Fibroblast of gingiva (primary cell): ENCODE results near the gene BEAN1.

ENCODE experiments used
- DNase-seq: peaks from one replicate; pipeline ENCODE4 v3.0.0-alpha.2; 2011; ENCODE audit warnings: low read depth

BEAN1 gene, protein sequence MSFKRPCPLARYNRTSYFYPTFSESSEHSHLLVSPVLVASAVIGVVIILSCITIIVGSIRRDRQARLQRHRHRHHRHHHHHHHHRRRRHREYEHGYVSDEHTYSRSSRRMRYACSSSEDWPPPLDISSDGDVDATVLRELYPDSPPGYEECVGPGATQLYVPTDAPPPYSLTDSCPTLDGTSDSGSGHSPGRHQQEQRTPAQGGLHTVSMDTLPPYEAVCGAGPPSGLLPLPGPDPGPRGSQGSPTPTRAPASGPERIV

DNA sequence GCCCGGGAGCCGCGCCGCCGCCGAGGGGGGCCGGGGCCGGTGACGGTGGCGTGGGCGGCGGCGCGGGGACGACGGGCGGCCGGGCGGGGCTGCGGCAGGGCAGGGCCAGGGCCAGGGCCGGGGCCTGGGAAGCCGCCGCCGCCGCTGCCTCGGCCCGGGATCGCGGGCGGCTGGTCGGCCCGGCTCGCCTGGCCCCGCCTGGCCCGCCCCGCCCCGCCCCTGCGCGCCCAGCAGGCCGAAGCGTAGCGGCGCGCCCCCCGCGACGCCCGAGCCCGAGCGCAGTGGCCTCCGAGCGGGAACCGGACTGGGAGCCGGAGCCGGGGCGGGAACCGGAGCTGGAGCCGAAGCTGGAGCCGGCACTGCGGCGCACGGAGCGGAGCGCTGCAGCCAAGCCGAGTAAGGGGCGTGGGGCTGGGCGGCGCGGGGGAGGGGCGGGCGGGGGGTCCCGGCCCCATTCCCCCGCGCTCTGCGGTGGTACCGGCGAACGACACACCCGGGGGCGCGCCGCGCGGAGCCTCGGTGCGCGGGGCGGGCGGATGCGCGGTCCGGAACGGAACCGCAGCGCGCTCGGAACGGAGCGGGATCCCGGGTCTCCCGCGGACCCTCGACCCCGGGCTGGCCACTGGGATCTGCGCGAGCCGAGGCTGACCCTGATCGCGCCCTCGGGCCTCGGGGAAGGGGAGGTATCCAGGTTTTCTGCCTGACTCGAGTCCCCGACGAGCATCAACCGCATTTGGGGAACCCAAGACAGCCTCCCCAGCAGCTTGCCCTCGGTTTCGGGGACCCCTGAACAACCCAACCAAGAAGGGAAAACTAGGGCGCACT is at the start of gene BEAN1:
Gene BEAN1, plus strand, starts transcription at position 260 of the 825 bp plus-strand sequence. CDS start 10,382 bp downstream, outside the sequence.
- DNase-seq: no peak

DNA sequence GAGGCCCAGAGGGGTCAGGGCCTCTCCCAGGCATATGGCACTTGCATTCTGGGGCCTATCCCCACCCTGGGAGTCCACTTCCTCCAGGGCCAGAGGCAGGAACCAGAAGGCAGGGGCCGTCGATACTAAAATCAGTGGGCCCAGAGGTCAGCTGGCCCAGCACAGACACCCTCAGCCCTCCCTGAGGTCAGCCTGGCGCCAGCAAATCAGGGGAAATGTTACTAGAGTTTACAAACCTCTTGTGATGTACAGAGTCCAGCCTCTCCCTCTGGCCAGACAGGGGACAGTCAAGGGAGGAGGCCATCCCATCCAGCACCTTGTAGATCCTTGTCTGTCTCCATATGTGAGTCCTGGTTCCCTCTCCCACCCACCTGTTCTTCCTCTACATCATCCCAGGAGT is 49.8 kb upstream of the BEAN1 start:
- no peak for DNase-seq

DNA sequence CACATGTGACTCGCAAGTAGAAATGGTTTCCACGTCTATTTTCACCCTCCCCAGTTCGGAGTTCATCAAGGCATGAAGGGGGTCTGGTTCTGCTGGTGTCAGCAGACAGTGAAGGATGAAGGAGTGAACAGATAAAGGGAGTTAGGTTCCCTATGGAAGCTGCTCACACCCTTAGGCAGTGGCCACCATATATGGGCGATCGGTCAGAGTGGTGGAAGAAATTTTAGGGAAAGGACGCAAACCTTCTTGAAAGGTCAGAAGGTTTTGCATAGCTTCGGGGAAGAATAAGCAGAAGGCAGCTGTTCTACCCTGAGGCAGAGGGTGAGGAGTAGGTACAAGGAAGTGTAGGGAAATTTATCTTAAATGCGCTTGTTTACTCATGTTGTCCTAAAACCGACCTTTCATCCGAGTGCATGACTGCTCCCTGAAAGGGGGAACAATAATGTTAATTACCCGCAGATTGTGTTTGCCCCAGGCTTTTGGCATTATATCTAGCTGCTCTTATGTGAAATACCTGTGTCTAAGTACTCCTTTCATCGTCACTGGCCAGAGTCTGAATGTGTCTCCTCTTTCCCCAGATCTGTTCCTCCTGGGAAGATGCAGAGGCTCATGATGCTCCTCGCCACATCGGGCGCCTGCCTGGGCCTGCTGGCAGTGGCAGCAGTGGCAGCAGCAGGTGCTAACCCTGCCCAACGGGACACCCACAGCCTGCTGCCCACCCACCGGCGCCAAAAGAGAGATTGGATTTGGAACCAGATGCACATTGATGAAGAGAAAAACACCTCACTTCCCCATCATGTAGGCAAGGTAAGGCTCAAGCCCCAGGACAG is 48.1 kb upstream of the BEAN1 start:
- no peak for DNase-seq

DNA sequence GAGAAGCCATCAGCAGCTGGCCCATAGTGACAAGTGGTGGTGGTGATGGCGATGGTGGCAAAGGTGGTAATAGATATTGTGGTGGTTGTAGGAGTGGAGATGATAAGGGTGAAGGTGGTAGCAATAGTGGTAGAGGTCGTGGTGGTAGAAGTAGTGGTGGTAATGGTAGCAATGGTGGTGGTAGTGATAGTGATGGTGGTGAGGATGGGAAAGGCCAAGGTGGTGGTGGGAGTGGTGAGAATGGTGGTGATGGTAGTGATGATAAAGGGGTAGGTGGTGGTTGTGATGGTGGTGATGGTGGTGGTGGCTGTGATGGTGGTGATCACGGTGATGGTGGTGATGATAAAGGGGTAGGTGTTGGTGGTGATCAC is 47.5 kb upstream of the BEAN1 start:
- no peak for DNase-seq

DNA sequence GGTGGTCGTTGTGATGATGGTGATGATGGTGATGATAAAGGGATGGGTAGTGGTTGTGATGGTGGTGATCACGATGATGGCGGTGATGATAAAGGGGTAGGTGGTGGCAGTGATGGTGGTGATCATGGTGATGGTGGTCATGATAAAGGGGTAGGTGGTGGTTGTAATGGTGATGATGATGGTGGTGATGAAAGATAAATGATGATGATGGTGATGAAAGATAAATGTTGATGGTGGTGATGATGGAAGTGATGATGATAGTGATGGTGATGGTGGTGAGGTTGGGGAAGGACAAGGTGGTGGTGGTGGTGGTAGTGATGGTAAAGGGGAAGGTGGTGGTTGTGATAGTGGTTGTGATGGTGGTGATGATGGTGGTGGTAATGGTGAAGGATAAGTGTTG is 46.7 kb upstream of the BEAN1 start:
- DNase-seq: no peak

DNA sequence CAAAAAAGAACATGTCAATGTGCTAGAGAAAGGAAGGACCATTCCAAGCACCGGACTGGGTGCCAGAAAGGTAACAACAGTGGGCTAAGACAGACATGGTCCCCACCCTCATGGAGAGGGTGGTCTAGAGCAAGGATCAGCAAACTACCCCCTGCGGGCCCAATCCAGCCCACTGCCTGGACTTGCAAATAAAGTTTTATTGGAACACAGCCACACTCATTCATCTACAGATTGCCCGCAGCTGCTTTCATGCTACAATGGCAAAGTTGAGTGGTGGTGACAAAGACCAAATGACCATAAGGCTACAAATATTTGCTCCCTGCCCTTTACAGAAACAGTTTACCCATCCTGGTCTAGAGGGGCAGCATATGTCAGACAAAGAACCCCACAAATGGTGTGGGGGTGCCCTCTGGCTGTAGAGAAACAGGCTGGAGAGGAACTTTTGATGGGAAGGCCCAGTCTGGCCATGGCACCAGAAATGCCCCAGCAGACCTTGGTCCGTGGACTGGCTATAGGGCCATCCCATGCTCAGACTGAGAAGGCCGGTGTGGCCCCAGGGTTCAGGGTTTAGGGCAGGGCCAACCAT is 45.4 kb upstream of the BEAN1 start:
- DNase-seq: no peak

DNA sequence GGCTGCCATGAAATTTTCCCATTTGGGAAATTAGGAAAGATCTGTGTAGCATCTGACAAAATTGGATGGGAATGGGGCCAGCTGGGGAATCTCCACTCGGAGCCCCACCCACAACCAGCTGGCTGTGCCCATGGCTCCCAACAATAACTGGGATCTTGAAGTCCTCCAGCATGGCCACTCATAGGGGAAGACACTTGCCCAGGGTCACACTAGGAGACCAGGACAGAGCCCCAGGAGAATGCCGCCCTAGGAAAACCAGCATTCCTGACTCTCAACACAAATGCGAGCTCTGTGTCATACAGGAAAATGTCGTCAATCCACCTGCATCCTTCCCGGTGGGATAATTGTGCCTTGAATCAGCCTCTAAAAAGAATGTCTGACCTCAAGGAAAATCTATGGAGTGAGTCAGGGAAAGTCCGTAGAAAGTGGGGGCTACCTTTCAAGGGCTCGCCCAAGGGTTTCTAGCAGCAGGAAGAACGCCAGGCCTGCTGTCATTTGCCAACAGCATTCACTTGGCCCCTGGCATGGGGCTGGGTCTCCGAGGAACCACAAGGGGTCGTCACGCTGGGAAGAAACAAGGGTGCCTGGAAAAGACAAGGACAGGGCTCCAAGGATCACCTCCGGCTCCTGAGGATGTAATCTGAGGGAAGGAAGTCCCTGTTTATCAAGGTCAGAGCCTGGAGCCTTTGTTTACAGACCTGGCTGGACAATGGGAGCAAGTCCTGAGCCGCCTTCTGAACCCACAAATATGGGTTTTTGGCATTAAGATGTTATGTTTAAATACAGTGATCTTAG is 44.7 kb upstream of the BEAN1 start:
- DNase-seq: no peak

DNA sequence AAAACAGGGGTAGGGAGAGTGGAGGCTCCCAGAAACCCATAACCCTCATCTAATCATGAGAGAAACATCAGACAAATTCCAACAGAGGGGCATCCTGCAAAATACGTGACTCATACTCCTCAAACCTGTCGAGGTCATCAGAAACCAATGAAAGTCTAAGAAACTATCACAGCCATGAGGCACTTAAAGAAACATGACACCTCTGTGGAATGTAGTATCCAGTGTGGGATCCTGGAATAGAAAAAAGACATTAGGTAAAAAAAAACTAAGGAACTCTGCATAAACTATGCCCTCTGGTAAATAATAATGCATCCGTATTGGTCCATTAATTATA is 44.2 kb upstream of the BEAN1 start:
- DNase-seq: no peak

DNA sequence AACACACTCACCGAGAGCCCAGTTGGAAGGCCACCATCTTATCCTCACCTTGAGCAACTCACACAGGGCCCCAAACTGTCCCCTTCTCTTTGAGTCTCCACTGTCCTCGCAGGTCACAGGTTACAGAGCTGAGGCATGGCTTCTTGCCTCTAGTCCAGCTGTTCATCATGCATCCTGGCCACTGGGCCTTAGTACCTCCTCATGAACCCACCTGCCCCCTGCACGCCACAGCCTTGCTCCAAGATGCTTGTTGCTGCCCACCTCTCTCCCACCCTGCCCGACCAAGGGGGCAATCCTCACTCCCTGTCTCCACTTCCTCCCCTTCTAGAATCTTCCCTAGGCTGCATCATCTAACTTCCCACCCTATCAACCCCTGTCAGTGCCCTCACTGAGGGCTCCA is 43.5 kb upstream of the BEAN1 start:
- DNase-seq: no peak

DNA sequence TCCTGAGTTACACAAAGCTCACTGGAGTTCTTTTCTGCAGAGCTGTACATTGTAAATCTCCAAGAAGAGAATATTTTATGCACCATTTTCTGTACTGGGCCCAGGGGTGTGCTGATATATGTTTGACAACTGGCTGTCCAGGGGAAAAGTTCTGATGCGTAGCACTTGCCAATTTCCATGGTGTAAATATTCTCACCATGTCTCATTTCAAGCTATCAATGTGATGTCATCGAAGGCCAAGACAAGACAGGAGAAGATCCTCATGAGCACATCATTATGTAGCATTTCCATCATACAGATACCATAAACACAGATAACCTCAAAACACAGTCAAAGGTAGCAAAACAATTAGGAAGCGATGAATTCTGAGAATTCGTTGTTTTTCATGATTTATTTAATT is 41.7 kb upstream of the BEAN1 start:
- DNase-seq: no peak

DNA sequence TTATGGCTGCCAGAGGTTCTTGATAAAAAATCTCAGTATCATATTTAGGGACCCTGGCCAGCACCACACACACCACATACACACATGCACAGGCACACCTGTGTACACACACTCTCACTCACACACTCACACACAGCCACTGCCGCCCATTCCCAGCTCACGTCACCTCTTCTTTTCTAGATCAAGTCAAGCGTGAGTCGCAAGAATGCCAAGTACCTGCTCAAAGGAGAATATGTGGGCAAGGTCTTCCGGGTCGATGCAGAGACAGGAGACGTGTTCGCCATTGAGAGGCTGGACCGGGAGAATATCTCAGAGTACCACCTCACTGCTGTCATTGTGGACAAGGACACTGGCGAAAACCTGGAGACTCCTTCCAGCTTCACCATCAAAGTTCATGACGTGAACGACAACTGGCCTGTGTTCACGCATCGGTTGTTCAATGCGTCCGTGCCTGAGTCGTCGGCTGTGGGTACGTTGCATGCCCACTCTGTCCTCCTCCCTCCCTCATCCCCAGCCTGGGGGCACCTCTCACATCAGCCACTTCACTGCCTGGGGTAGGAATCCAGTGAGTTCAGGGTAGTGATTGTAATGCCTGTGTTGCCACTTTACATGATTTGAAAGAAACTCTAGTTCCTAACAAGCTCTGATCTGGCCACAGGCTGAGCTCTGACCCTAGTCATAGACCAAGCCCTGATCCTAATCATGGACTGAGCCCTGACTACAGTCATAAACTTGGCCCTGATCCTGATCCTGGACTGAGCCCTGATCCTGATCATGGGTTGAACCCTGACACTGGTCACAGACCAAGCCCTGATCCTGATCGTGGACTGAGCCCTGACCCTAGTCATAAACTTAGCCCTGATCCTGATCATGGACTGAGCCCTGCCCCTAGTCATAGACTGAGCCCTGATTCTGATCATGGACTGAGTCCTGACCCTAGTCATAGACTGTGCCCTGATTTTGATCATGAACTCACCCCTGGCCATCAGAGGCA is 40.2 kb upstream of the BEAN1 start:
- DNase-seq: no peak

DNA sequence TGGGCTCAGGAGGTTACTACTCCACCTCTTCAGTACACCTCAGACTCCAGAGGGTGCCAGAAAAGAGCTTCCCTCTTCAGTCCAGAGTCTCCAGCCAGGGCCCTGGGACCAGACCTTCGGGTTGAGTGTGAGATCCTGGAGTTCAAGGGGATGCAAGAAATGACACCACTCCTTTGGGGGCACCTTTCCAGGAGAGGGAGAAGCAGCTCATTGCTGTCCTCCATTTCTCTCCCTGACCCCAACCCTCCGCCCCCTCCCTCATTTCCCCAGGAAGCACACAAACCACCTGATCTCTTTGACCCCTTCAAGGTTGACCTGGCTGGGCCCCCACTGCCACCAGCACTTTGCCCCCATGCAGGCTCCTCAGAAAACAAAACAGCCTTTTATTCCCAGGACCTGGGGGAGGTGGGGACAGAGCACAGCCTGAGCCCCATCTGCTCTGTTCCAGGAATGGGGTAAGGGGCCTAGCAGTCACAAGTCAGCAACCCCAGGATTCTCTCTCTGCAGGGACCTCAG is 39.2 kb upstream of the BEAN1 start:
- DNase-seq: no peak

DNA sequence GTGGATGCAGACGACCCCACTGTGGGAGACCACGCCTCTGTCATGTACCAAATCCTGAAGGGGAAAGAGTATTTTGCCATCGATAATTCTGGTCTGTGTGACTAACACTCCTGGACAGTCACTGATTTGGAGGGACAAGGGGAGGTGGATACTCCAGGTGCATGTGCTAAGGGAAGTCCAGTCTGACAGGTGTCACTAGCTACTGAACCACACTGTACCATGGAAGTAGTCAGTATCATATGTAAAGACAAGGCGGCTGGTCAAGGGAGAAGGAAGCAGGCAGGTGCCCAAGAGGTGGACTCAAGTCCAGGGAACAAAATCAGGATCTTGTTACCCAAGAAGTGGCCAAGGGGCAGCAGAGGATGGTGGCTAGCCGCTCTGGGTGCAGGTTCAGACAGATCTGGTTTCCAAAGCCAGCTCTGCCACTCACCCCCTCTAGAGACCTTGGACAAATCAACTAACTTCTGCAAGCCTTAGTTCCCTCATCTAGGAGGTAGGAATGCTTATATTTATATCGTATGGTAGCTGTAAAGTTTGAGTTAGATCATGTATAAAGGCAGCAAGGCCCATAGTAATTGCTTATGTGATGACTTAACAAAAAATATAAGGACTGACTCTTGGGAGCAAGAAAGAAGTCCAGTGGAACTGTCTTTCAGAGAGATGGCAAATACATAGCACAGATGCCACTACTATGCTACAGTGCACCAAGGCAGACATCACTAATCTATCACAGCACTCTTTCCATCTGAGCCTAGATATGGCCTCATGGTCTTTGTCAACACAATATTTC is 38.5 kb upstream of the BEAN1 start:
- DNase-seq: no peak

DNA sequence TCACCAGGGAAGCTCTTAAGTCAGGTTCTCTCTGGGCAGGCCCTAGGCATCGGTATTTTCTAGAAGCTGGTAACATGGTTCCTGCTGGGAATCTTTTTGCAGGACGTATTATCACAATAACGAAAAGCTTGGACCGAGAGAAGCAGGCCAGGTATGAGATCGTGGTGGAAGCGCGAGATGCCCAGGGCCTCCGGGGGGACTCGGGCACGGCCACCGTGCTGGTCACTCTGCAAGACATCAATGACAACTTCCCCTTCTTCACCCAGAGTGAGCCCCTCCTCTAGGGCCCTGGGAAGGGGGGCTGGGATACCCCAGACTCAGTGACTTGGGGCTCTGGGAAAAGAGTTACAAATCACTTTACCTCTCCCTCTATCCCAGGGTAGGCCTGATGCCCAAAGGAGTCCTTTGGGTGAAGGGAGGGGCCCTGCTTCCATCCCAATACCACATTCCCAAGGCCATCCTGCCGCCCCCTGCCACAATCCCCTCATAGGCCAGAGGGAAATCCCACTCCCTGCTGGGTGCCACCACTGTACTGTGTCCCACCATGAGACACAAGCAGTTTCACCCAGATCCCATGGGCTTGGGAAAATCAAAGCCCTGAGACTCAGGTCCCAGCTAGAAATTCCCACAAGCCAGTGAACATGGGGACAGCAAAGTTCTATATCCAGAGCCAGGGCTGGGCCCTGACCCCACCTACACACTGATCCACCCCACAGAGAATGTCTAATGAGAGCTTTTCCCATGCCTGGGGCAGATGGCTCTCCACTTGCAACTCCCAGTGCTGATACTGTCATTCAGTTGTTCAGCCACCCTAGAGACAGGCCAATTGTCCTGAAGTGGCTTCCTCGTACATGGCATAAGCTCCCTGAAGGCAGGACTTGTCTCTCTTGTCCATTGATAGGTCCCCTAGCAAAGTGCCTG is 37.6 kb upstream of the BEAN1 start:
- DNase-seq: no peak

DNA sequence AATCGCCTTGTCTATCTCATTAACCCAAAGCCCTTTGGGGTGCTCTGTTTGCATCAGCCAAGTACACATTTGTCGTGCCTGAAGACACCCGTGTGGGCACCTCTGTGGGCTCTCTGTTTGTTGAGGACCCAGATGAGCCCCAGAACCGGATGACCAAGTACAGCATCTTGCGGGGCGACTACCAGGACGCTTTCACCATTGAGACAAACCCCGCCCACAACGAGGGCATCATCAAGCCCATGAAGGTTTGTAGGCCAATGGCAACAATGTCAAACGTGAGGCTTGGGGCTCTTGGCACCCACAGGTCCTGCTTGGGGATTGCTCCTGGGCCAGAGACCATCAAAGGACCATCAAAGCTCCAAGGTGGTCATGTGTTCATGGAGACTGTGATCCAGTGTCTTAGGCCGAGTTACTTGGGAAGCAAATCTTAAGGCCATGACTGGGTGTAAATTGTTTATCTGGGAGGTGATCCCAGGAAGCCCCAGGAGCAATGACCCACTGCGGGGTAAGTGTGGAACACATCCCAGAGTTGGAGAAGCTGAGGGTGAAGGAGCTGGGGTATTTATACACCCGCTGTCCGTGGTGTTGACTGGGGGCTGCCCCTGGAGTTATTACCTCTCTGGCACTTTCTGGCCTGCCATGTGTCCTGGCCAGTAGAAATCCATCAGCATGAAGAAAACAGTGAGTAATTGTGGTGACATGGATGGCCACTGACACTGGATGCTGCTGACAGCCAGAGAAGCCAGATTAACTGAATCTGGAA is 36.6 kb upstream of the BEAN1 start:
- DNase-seq: no peak

DNA sequence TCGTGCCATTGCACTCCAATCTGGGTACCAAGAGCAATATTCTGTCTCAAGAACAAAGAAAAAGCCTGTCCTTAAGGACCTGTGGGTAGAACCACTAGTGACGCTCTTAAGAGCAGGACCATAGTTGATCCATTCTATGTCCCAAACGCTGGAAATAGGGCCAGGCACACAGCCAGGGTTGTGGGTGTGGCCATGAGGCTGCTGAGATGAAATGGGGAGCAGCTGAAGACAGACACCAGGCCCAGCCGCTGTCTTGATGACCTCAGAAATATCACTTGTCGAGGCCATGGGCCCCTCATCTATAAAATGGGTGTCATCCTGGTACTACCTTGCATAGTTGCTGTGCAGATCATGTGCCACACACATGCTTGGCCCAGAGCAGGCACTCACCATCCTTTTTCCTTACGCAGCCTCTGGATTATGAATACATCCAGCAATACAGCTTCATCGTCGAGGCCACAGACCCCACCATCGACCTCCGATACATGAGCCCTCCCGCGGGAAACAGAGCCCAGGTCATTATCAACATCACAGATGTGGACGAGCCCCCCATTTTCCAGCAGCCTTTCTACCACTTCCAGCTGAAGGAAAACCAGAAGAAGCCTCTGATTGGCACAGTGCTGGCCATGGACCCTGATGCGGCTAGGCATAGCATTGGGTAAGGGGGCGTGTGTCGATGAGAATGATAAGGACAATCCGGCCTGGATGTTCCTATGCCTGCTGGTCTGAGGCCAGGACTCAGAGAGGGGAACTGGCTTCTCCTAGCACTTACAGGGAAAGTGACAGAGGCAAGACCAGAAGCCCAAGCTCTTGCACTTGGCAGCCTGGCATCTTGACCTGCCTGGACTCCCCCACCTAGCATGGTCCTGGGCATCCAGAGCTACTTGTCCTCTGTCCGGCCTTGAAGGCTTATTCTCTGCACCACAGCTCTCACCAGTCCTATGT is 35.1 kb upstream of the BEAN1 start:
- DNase-seq: no peak
